Suprapubic skin (tissue), 4 donors: ENCODE results near the gene FHL2. TPM values are rescaled to one million over a fixed set of nuclear protein-coding genes. Genes with fewer than 3 reads are reported as not detected.

Experiments
- DNase-seq, 2 donors: peaks; one replicate each; pipeline ENCODE4 v3.0.0-alpha.2; 2019; ENCODE audit warnings: low spot score in 2 of 2
- H3K27ac ChIP-seq: fragments of 200-600 bp; sonication (generic); one replicate; pipeline ENCODE4 v1.5.1; 2019
- H3K27me3 ChIP-seq: fragments of 200-600 bp; sonication (generic); one replicate; pipeline ENCODE4 v1.5.1; 2019
- H3K36me3 ChIP-seq: fragments of 200-600 bp; sonication (generic); one replicate; pipeline ENCODE4 v1.5.1; 2019
- H3K4me1 ChIP-seq: fragments of 200-600 bp; sonication (generic); one replicate; pipeline ENCODE4 v1.5.1; 2019
- H3K4me3 ChIP-seq: fragments of 200-600 bp; sonication (generic); one replicate; pipeline ENCODE4 v1.5.1; 2019; ENCODE audit warnings: mild to moderate bottlenecking
- H3K9me3 ChIP-seq: fragments of 200-600 bp; sonication (generic); one replicate; pipeline ENCODE4 v1.5.1; 2019
- EP300 ChIP-seq: sonication (generic); formaldehyde crosslinking; IDR thresholded peaks from one replicate; pipeline ENCODE4 v1.6.1; 2017; ENCODE audit warnings: antibody characterized with exemption
- POLR2A ChIP-seq, 2 donors: fragments of 450-650 bp; IDR thresholded peaks; one replicate each; pipeline ENCODE4 v1.6.1; 2017; ENCODE audit warnings: antibody characterized with exemption in 2 of 2, mild to moderate bottlenecking in 2 of 2, moderate library complexity in 2 of 2
- POLR2AphosphoS5 ChIP-seq, 3 donors: sonication (generic); formaldehyde crosslinking; IDR thresholded peaks; one replicate each; pipeline ENCODE4 v1.6.1; 2017; ENCODE audit warnings: antibody characterized with exemption in 3 of 3
- WGBS: methylation state at CpG from one replicate; pipeline ENCODE4 v1.1.5; 2018; 5-methylcytosine and 5-hydroxymethylcytosine counted together
- total RNA-seq, 4 donors: library from RNA; depleted of rRNA; stranded (reverse); fragments of >200 nt; gene quantifications; one replicate each; pipeline ENCODE4 v1.1.0, GENCODE V29; 2016
- TF ChIP-seq, protein P1 (sequence below), 2 donors: fragments of 200-600 bp in 1 of 2; fragments of 450-650 bp in 1 of 2; sonication (generic) in 1 of 2; IDR thresholded peaks; one replicate each; pipeline ENCODE4 v1.5.1; 2016 to 2019; ENCODE audit warnings: antibody characterized with exemption in 2 of 2, mild to moderate bottlenecking in 1 of 2, moderate library complexity in 1 of 2

Gene FHL2
- total RNA-seq, 4 donors from 2014 or later: 43.0 to 69.2 (median 47.9) TPM

DNA sequence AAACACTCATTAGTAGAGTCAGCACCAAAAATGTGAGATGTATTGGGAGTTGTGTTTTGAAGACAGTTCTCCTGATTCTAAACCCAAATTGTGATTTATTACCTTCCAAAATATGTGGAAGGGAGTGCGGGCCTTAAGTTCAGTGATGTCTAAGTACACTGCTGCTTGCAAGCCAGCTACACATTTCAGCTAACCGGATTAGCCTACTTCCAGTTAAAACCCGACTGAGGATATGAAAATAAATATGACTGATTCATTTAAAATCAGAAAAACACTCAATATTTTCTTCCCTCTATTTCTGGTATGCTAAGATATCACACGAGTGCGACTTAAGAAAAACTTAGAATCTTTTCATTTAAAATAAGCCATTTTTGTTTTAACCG is 907 bp downstream of the FHL2 start:
- H3K36me3 ChIP-seq: no peaks in the 10 kb centered on the region
- DNase-seq: no peak
- peaks cover 43% of the 10 kb centered on the region for H3K4me1 ChIP-seq
- no peaks in the 10 kb centered on the region for H3K9me3 ChIP-seq
- WGBS: 23% methylated on average over 6 of the region's 6 CpGs
- H3K27me3 ChIP-seq: peaks cover 6% of the 10 kb centered on the region
- TF ChIP-seq POLR2A (IDR thresholded peaks at IDR 0.05): no peak
- no peak for TF ChIP-seq POLR2AphosphoS5 (IDR thresholded peaks at IDR 0.05)
- no peak for TF ChIP-seq EP300
- TF ChIP-seq, protein P1, sequence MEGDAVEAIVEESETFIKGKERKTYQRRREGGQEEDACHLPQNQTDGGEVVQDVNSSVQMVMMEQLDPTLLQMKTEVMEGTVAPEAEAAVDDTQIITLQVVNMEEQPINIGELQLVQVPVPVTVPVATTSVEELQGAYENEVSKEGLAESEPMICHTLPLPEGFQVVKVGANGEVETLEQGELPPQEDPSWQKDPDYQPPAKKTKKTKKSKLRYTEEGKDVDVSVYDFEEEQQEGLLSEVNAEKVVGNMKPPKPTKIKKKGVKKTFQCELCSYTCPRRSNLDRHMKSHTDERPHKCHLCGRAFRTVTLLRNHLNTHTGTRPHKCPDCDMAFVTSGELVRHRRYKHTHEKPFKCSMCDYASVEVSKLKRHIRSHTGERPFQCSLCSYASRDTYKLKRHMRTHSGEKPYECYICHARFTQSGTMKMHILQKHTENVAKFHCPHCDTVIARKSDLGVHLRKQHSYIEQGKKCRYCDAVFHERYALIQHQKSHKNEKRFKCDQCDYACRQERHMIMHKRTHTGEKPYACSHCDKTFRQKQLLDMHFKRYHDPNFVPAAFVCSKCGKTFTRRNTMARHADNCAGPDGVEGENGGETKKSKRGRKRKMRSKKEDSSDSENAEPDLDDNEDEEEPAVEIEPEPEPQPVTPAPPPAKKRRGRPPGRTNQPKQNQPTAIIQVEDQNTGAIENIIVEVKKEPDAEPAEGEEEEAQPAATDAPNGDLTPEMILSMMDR (IDR thresholded peaks at IDR 0.05): no peak
- peak overlapping the region; percentile 71 for H3K27ac ChIP-seq
- peak overlapping the region; percentile 56 for H3K4me3 ChIP-seq

GRCh38 chr2:105397025-105397722 is 1.7 kb downstream of the FHL2 start:
- TF ChIP-seq POLR2AphosphoS5 (IDR thresholded peaks at IDR 0.05): no peak
- TF ChIP-seq POLR2A (IDR thresholded peaks at IDR 0.05): no peak
- TF ChIP-seq, protein P1 (IDR thresholded peaks at IDR 0.05): no peak
- Histone ChIP-seq H3K4me3 (peak overlapping the region; percentile 56), H3K27ac (peak overlapping the region; percentile 71), H3K9me3 (no peaks in the 10 kb centered on the region), H3K36me3 (no peaks in the 10 kb centered on the region), H3K4me1 (peaks cover 43% of the 10 kb centered on the region), H3K27me3 (peaks cover 6% of the 10 kb centered on the region)
- WGBS: 52% methylated on average over 13 of the region's 13 CpGs
- no peak for DNase-seq

- Histone ChIP-seq H3K27me3 (peaks cover 6% of the 10 kb centered on the region), H3K36me3 (no peaks in the 10 kb centered on the region), H3K4me1 (peaks cover 50% of the 10 kb centered on the region), H3K27ac (peak overlapping the region; percentile 57), H3K9me3 (no peaks in the 10 kb centered on the region), H3K4me3 (peak overlapping the region; percentile 56)
- TF ChIP-seq POLR2A (IDR thresholded peaks at IDR 0.05): no peak
- DNase-seq: no peak
- WGBS: 52% methylated on average over 12 of the region's 12 CpGs
These were observed 2.4 kb downstream of the FHL2 start for GRCh38 chr2:105396254-105397024.

GRCh38 chr2:105395691-105396090 is 3.2 kb downstream of the FHL2 start:
- H3K4me1 ChIP-seq: peaks cover 53% of the 10 kb centered on the region
- no peaks in the 10 kb centered on the region for H3K9me3 ChIP-seq
- no peak overlapping the region for H3K4me3 ChIP-seq
- WGBS: 74% methylated on average over 7 of the region's 7 CpGs
- H3K36me3 ChIP-seq: no peaks in the 10 kb centered on the region
- DNase-seq: no peak
- peaks cover 6% of the 10 kb centered on the region for H3K27me3 ChIP-seq
- TF ChIP-seq POLR2AphosphoS5 (IDR thresholded peaks at IDR 0.05) (no peak), EP300 (no peak), POLR2A (IDR thresholded peaks at IDR 0.05) (no peak)
- TF ChIP-seq, protein P1 (IDR thresholded peaks at IDR 0.05): no peak
- H3K27ac ChIP-seq: peak overlapping the region; percentile 57

DNA sequence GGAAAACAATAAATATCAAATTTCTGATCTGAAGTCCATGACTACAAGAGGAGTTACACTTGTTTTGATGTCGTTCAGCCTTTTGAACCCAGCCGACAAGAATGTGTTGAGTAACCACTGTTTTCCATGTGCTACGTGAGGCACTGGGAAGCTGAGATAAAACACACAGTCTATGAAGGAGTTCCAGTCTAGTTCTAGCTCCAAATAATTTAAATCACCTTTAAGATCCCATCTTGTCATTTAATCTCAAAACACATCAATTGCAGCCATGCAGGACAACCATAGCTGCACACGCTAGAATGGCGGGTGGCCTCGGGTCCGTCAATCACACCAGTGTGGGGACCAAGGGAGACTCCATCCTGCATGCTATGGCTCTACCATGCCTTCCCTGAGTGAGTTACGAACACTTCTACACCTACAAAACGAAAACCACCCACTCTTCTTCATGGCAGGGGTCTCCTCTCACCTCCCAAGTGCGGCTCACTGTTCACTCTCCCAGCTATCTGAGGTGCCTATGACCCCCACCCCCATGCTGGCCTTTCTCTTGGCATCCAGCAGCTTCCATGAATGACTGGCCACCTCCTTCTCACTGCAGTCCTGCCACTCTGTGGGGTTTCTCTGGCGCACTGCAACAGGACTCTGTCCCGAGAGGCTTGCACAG is 3.8 kb downstream of the FHL2 start:
- no peaks in the 10 kb centered on the region for H3K36me3 ChIP-seq
- H3K9me3 ChIP-seq: no peaks in the 10 kb centered on the region
- no peak overlapping the region for H3K4me3 ChIP-seq
- DNase-seq: no peak
- no peak overlapping the region for H3K27ac ChIP-seq
- 79% methylated on average over 12 of the region's 12 CpGs for WGBS
- H3K4me1 ChIP-seq: peaks cover 52% of the 10 kb centered on the region
- H3K27me3 ChIP-seq: peaks cover 6% of the 10 kb centered on the region
- TF ChIP-seq EP300: no peak
- TF ChIP-seq POLR2AphosphoS5 (IDR thresholded peaks at IDR 0.05): no peak
- TF ChIP-seq, protein P1 (IDR thresholded peaks at IDR 0.05): no peak
- no peak for TF ChIP-seq POLR2A (IDR thresholded peaks at IDR 0.05)
